Measurements from ENCODE around the gene SHISAL2B.

SHISAL2B gene

DNA sequence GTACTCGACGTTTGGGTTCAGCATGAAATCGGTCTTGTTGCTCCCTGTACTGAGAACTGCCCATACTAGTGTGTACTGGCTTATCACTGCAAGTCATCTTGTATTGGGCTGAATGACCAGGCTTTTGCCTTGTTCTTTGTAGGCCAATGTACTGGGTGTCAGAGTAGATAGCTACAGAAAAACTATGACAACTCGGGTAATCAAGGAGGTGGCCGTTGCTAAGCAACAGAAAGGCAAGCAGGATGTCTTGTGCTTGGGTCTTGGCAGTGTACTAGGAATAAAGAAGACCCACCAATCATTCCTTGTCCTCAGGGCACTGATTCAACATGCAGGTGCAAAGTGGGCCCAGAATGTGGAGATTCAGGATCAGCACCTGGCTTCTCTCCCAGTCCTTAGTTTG, 11.9 kb upstream of the SHISAL2B start:
- H3K4me1 ChIP-seq (ENCODE audit: control extremely low read depth in 1 of 4, control insufficient read depth in 4 of 4, insufficient read depth in 4 of 4, low read length in 3 of 4), result no peaks in the 10 kb centered on the region
- no peaks in the 10 kb centered on the region for H3K36me3 ChIP-seq (ENCODE audit: control insufficient read depth in 4 of 4, insufficient read depth in 4 of 4, low read length in 3 of 4)
- ChIA-PET POLR2A (no interaction called here), CTCF (interaction anchor here (1.4 kb wide), 1 partner anchor 9 kb away, joined by 3 read pairs; no protein-coding TSS in a partner anchor)
- WGBS (ENCODE audit: insufficient coverage), result 95% methylated on average over 5 of the region's 5 CpGs
- no peaks in the 10 kb centered on the region for H3K9me3 ChIP-seq (ENCODE audit: control extremely low read depth in 1 of 5, control insufficient read depth in 4 of 5, insufficient read depth in 2 of 5, low read depth in 1 of 5, low read length in 4 of 5)
- H3K27me3 ChIP-seq (replicated peaks in 2 of 5; ENCODE audit: control insufficient read depth in 4 of 5, insufficient read depth in 5 of 5, low read length in 4 of 5), result peaks cover 1 to 5% (median 3%) of the 10 kb centered on the region in 5 experiments
- no peak for DNase-seq
- H3K4me3 ChIP-seq (ENCODE audit: control insufficient read depth in 1 of 7, extremely low read depth in 1 of 7, insufficient read depth in 4 of 7, low read depth in 2 of 7, low read length in 6 of 7), result no peak overlapping the region
- H3K27ac ChIP-seq (ENCODE audit: insufficient read depth in 1 of 2, low read depth in 1 of 2, low read length in 2 of 2, poor library complexity in 1 of 2, severe bottlenecking in 2 of 2), result no peak overlapping the region

DNA sequence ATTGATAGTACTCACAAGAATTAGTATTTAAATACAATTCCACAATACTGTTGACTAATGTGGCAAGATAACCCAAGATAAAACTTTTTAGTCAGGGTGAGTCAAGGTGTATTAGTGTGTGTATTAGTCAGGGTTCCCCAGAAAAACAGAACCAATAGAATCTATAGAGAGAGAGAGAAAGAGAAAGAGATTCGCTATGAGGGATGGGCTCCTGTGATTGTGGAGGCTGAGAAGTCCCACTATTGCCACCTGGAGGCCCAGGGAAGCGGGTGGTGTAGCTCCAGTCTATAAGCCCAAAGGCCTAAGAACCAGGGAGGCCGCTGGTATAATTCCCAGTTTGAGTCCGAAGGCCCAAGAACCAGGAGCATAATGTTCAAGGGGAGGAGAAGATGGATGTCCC, 10.0 kb upstream of the SHISAL2B start:
- Histone ChIP-seq H3K4me3 (ENCODE audit: control insufficient read depth in 1 of 7, extremely low read depth in 1 of 7, insufficient read depth in 4 of 7, low read depth in 2 of 7, low read length in 6 of 7) (no peak overlapping the region), H3K27ac (ENCODE audit: insufficient read depth in 1 of 2, low read depth in 1 of 2, low read length in 2 of 2, poor library complexity in 1 of 2, severe bottlenecking in 2 of 2) (no peak overlapping the region), H3K27me3 (replicated peaks in 2 of 5; ENCODE audit: control insufficient read depth in 4 of 5, insufficient read depth in 5 of 5, low read length in 4 of 5) (peaks cover 2 to 5% (median 4%) of the 10 kb centered on the region in 5 experiments), H3K36me3 (ENCODE audit: control insufficient read depth in 4 of 4, insufficient read depth in 4 of 4, low read length in 3 of 4) (no peaks in the 10 kb centered on the region), H3K9me3 (ENCODE audit: control extremely low read depth in 1 of 5, control insufficient read depth in 4 of 5, insufficient read depth in 2 of 5, low read depth in 1 of 5, low read length in 4 of 5) (no peaks in the 10 kb centered on the region), H3K4me1 (ENCODE audit: control extremely low read depth in 1 of 4, control insufficient read depth in 4 of 4, insufficient read depth in 4 of 4, low read length in 3 of 4) (no peaks in the 10 kb centered on the region)
- 95% methylated on average over 4 of the region's 4 CpGs for WGBS (ENCODE audit: insufficient coverage)
- CTCF ChIA-PET, result interaction anchor here (0.6 kb wide), 1 partner anchor 127 kb away, joined by 3 read pairs; no protein-coding TSS in a partner anchor
- POLR2A ChIA-PET, result interaction anchor here (0.5 kb wide), 1 partner anchor 12 kb away, joined by 3 read pairs; no protein-coding TSS in a partner anchor
- no peak for DNase-seq

DNA sequence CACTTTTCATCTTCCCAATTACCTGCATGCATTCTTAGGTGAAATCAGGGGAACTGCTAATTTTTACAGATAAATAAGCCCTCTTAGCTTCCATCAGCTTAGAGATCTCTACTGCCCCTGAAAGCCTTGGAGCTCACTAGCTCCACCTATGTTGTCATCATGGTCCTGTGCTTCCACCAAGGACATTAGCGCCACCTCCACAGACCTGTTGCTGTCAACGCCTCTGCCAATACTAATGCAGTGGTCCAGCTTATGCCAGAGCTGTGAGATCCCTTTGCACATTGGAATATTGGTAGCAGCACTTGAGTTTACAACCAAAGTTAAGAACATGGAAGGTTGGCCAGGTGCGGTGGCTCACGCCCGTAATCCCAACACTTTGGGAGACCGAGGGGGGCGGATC, 7.7 kb upstream of the SHISAL2B start:
- 93% methylated on average over 3 of the region's 7 CpGs for WGBS (ENCODE audit: insufficient coverage)
- Histone ChIP-seq H3K4me3 (ENCODE audit: control insufficient read depth in 1 of 7, extremely low read depth in 1 of 7, insufficient read depth in 4 of 7, low read depth in 2 of 7, low read length in 6 of 7) (no peak overlapping the region), H3K27ac (ENCODE audit: insufficient read depth in 1 of 2, low read depth in 1 of 2, low read length in 2 of 2, poor library complexity in 1 of 2, severe bottlenecking in 2 of 2) (no peak overlapping the region), H3K27me3 (replicated peaks in 2 of 5; ENCODE audit: control insufficient read depth in 4 of 5, insufficient read depth in 5 of 5, low read length in 4 of 5) (peaks cover 3 to 11% (median 9%) of the 10 kb centered on the region in 5 experiments), H3K36me3 (ENCODE audit: control insufficient read depth in 4 of 4, insufficient read depth in 4 of 4, low read length in 3 of 4) (no peaks in the 10 kb centered on the region), H3K9me3 (ENCODE audit: control extremely low read depth in 1 of 5, control insufficient read depth in 4 of 5, insufficient read depth in 2 of 5, low read depth in 1 of 5, low read length in 4 of 5) (no peaks in the 10 kb centered on the region), H3K4me1 (ENCODE audit: control extremely low read depth in 1 of 4, control insufficient read depth in 4 of 4, insufficient read depth in 4 of 4, low read length in 3 of 4) (no peaks in the 10 kb centered on the region)
- no peak for DNase-seq
- CTCF ChIA-PET, result no interaction called here
- POLR2A ChIA-PET, result no interaction called here

DNA sequence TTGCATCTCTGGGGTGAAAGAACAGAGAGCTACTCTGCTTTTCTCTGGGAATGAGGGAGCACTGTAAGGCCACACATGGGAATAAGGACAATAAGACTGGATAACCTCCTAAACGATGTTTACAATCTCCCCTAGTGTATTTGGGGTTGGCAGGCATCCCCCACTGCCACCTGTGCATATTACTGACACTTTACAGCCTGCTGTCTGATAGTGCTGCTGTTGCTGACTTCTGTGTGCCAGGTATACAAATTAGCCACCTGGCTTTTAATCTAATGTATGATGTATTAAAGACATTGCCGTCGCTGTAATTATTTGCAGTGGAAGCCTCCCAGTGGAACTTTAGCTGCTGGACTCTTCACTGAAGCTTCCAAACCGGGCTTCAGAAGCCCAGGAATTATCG, 4.4 kb upstream of the SHISAL2B start:
- DNase-seq, result no peak
- H3K4me3 ChIP-seq (ENCODE audit: control insufficient read depth in 1 of 7, extremely low read depth in 1 of 7, insufficient read depth in 4 of 7, low read depth in 2 of 7, low read length in 6 of 7), result no peak overlapping the region
- 76% methylated on average over 5 of the region's 5 CpGs for WGBS (ENCODE audit: insufficient coverage)
- H3K9me3 ChIP-seq (ENCODE audit: control extremely low read depth in 1 of 5, control insufficient read depth in 4 of 5, insufficient read depth in 2 of 5, low read depth in 1 of 5, low read length in 4 of 5), result no peaks in the 10 kb centered on the region
- peaks cover 0 to 10% (median 9%) of the 10 kb centered on the region in 4 experiments for H3K4me1 ChIP-seq (ENCODE audit: control extremely low read depth in 1 of 4, control insufficient read depth in 4 of 4, insufficient read depth in 4 of 4, low read length in 3 of 4)
- ChIA-PET CTCF (interaction anchor here (1.5 kb wide), 1 partner anchor 16 kb away, joined by 4 read pairs; no protein-coding TSS in a partner anchor), POLR2A (no interaction called here)
- H3K27me3 ChIP-seq (replicated peaks in 2 of 5; ENCODE audit: control insufficient read depth in 4 of 5, insufficient read depth in 5 of 5, low read length in 4 of 5), result peaks cover 11 to 42% (median 26%) of the 10 kb centered on the region in 5 experiments
- no peak overlapping the region for H3K27ac ChIP-seq (ENCODE audit: insufficient read depth in 1 of 2, low read depth in 1 of 2, low read length in 2 of 2, poor library complexity in 1 of 2, severe bottlenecking in 2 of 2)
- H3K36me3 ChIP-seq (ENCODE audit: control insufficient read depth in 4 of 4, insufficient read depth in 4 of 4, low read length in 3 of 4), result no peaks in the 10 kb centered on the region

DNA sequence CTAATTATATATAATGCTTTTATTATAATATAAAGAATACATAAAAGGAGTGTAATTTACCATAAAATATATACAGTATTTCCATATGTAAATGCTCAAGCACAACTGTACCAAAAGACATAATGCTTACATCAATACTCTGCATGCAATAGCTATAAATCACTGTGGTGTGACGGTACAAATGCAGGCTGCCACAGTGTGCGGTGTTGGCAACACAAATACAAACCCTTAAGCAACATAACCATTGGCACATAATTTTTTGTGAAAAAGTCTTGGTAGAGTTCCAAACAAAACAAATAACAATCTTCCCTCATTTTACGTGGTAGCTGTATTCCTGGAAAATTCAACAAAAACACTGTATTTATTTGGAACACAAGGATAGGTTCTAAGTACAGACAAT, 1.9 kb upstream of the SHISAL2B start:
- Histone ChIP-seq H3K27ac (ENCODE audit: insufficient read depth in 1 of 2, low read depth in 1 of 2, low read length in 2 of 2, poor library complexity in 1 of 2, severe bottlenecking in 2 of 2) (no peak overlapping the region), H3K27me3 (replicated peaks in 2 of 5; ENCODE audit: control insufficient read depth in 4 of 5, insufficient read depth in 5 of 5, low read length in 4 of 5) (peaks cover 21 to 61% (median 37%) of the 10 kb centered on the region in 5 experiments), H3K4me3 (ENCODE audit: control insufficient read depth in 1 of 7, extremely low read depth in 1 of 7, insufficient read depth in 4 of 7, low read depth in 2 of 7, low read length in 6 of 7) (no peak overlapping the region), H3K9me3 (ENCODE audit: control extremely low read depth in 1 of 5, control insufficient read depth in 4 of 5, insufficient read depth in 2 of 5, low read depth in 1 of 5, low read length in 4 of 5) (no peaks in the 10 kb centered on the region), H3K4me1 (ENCODE audit: control extremely low read depth in 1 of 4, control insufficient read depth in 4 of 4, insufficient read depth in 4 of 4, low read length in 3 of 4) (peaks cover 0 to 12% (median 11%) of the 10 kb centered on the region in 4 experiments), H3K36me3 (ENCODE audit: control insufficient read depth in 4 of 4, insufficient read depth in 4 of 4, low read length in 3 of 4) (no peaks in the 10 kb centered on the region)
- ChIA-PET POLR2A (no interaction called here), CTCF (interaction anchor here (1.1 kb wide), 1 partner anchor 9 kb away, joined by 3 read pairs; no protein-coding TSS in a partner anchor)
- no peak for DNase-seq
- no CpG with 5 or more reads among the region's 3 CpGs for WGBS (ENCODE audit: insufficient coverage)

DNA sequence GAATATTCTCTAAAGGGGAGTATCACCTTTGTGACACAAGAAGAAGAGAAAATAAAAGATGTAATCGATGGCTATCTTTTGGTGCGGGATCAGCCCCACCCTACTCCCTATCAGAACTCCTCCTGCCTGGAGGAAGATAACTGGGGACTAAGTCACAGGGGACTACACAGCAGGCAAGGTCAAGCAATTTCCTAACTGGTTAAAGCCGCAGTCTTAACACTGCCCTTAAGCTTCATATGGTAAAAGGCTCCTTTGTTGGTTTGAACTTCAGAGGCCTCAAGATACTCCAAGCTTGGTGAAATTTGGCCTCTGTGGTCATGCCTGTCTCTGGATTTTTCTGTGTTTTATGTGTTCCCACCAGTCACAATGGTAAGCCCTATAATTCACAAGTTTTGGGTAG, 1.3 kb upstream of the SHISAL2B start:
- no peaks in the 10 kb centered on the region for H3K9me3 ChIP-seq (ENCODE audit: control extremely low read depth in 1 of 5, control insufficient read depth in 4 of 5, insufficient read depth in 2 of 5, low read depth in 1 of 5, low read length in 4 of 5)
- WGBS (ENCODE audit: insufficient coverage), result 91% methylated on average over 3 of the region's 3 CpGs
- CTCF ChIA-PET, result interaction anchor here (1.1 kb wide), 1 partner anchor 10 kb away, joined by 3 read pairs; no protein-coding TSS in a partner anchor

DNA sequence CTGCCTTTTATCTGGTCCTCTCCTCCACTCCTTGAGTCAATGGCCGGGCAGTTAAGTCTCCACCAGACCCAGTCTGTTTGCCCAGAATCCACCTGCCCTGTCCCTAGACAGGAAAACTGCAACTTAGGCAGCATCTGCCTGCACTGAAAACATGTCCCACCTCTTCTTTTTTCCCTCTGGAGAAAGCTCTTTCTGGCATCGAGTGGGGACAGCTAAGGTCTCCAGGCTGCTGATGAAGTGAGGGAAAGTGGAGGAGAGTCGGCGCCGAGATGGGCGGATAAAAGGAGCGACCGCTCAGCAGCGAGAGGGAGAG, 243 bp upstream of the SHISAL2B start:
- 4% methylated on average over 8 of the region's 9 CpGs for WGBS (ENCODE audit: insufficient coverage)

More for the DNA sequence above, 1.3 kb upstream of the SHISAL2B start:
- peaks cover 21 to 66% (median 37%) of the 10 kb centered on the region in 5 experiments for H3K27me3 ChIP-seq (replicated peaks in 2 of 5; ENCODE audit: control insufficient read depth in 4 of 5, insufficient read depth in 5 of 5, low read length in 4 of 5)
- DNase-seq, result no peak
- peaks cover 0 to 12% (median 11%) of the 10 kb centered on the region in 4 experiments for H3K4me1 ChIP-seq (ENCODE audit: control extremely low read depth in 1 of 4, control insufficient read depth in 4 of 4, insufficient read depth in 4 of 4, low read length in 3 of 4)
- H3K36me3 ChIP-seq (ENCODE audit: control insufficient read depth in 4 of 4, insufficient read depth in 4 of 4, low read length in 3 of 4), result no peaks in the 10 kb centered on the region
- H3K4me3 ChIP-seq (ENCODE audit: control insufficient read depth in 1 of 7, extremely low read depth in 1 of 7, insufficient read depth in 4 of 7, low read depth in 2 of 7, low read length in 6 of 7), result no peak overlapping the region
- no peak overlapping the region for H3K27ac ChIP-seq (ENCODE audit: insufficient read depth in 1 of 2, low read depth in 1 of 2, low read length in 2 of 2, poor library complexity in 1 of 2, severe bottlenecking in 2 of 2)
- POLR2A ChIA-PET, result no interaction called here

More for the DNA sequence above, 243 bp upstream of the SHISAL2B start:
- no peaks in the 10 kb centered on the region for H3K36me3 ChIP-seq (ENCODE audit: control insufficient read depth in 4 of 4, insufficient read depth in 4 of 4, low read length in 3 of 4)
- no peaks in the 10 kb centered on the region for H3K9me3 ChIP-seq (ENCODE audit: control extremely low read depth in 1 of 5, control insufficient read depth in 4 of 5, insufficient read depth in 2 of 5, low read depth in 1 of 5, low read length in 4 of 5)
- DNase-seq, result no peak
- CTCF ChIA-PET, result interaction anchor here (0.9 kb wide), 1 partner anchor 42 kb away, joined by 4 read pairs; no protein-coding TSS in a partner anchor
- H3K27me3 ChIP-seq (replicated peaks in 2 of 5; ENCODE audit: control insufficient read depth in 4 of 5, insufficient read depth in 5 of 5, low read length in 4 of 5), result peaks cover 21 to 62% (median 37%) of the 10 kb centered on the region in 5 experiments
- POLR2A ChIA-PET, result no interaction called here
- peak overlapping the region in 5 of 7 experiments; percentile 16 to 63 (median 53) for H3K4me3 ChIP-seq (ENCODE audit: control insufficient read depth in 1 of 7, extremely low read depth in 1 of 7, insufficient read depth in 4 of 7, low read depth in 2 of 7, low read length in 6 of 7)
- peaks cover 0 to 12% (median 11%) of the 10 kb centered on the region in 4 experiments for H3K4me1 ChIP-seq (ENCODE audit: control extremely low read depth in 1 of 4, control insufficient read depth in 4 of 4, insufficient read depth in 4 of 4, low read length in 3 of 4)
- no peak overlapping the region for H3K27ac ChIP-seq (ENCODE audit: insufficient read depth in 1 of 2, low read depth in 1 of 2, low read length in 2 of 2, poor library complexity in 1 of 2, severe bottlenecking in 2 of 2)

All from common myeloid progenitor, CD34-positive (primary cell).